Measurements from ENCODE around the gene INTS1. TPM values are rescaled to one million over a fixed set of nuclear protein-coding genes. Genes with fewer than 3 reads are reported as not detected.

The INTS1 gene
- total RNA-seq, 1 donor from 2014 or later, result 109 TPM

DNA sequence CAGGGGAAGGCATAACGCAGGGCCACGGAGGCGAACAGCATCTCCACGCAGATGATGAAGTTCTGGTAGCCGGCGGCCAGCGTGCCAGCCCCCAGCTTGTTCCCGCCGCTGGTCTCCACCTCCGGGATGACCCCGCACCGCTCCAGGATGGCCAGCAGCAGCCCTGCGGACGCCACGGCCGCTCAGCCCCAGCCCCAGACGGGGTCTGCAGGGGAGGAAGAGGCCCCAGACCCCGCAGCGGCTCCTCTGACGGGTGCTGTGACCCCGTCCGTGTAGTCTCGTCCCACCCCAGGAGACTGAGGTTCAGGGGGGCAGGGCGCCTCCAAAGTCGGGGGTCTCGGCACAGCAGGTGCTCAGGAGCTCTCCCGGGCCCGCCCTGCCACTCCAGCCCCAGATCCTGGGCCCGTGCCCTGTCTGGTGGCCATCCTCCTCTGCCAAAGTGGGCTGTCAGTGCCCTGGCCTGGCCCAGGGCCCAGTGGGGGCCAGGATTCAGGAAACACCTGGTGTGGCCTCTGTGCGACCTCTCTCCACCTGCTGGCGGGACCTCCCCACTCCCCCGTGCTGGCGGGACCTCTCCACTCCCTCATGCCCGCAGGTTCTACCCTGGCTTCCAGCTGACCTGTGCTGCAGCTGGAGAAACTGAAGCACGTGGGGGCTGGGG is 43.7 kb upstream of the INTS1 start:
- Mint-ChIP-seq H3K36me3 (ENCODE audit: low read depth, unreplicated experiment) (no peaks in the 10 kb centered on the region), H3K4me3 (ENCODE audit: unreplicated experiment) (no peak overlapping the region), H3K27me3 (ENCODE audit: unreplicated experiment) (no peaks in the 10 kb centered on the region), H3K9me3 (ENCODE audit: unreplicated experiment) (no peaks in the 10 kb centered on the region), H3K4me1 (ENCODE audit: unreplicated experiment) (no peaks in the 10 kb centered on the region), H3K27ac (ENCODE audit: unreplicated experiment) (no peak overlapping the region)
- DNase-seq (ENCODE audit: low spot score), result no peak
- TF ChIP-seq, protein P1, sequence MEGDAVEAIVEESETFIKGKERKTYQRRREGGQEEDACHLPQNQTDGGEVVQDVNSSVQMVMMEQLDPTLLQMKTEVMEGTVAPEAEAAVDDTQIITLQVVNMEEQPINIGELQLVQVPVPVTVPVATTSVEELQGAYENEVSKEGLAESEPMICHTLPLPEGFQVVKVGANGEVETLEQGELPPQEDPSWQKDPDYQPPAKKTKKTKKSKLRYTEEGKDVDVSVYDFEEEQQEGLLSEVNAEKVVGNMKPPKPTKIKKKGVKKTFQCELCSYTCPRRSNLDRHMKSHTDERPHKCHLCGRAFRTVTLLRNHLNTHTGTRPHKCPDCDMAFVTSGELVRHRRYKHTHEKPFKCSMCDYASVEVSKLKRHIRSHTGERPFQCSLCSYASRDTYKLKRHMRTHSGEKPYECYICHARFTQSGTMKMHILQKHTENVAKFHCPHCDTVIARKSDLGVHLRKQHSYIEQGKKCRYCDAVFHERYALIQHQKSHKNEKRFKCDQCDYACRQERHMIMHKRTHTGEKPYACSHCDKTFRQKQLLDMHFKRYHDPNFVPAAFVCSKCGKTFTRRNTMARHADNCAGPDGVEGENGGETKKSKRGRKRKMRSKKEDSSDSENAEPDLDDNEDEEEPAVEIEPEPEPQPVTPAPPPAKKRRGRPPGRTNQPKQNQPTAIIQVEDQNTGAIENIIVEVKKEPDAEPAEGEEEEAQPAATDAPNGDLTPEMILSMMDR (IDR thresholded peaks at IDR 0.05; ENCODE audit: unreplicated experiment), result no peak

DNA sequence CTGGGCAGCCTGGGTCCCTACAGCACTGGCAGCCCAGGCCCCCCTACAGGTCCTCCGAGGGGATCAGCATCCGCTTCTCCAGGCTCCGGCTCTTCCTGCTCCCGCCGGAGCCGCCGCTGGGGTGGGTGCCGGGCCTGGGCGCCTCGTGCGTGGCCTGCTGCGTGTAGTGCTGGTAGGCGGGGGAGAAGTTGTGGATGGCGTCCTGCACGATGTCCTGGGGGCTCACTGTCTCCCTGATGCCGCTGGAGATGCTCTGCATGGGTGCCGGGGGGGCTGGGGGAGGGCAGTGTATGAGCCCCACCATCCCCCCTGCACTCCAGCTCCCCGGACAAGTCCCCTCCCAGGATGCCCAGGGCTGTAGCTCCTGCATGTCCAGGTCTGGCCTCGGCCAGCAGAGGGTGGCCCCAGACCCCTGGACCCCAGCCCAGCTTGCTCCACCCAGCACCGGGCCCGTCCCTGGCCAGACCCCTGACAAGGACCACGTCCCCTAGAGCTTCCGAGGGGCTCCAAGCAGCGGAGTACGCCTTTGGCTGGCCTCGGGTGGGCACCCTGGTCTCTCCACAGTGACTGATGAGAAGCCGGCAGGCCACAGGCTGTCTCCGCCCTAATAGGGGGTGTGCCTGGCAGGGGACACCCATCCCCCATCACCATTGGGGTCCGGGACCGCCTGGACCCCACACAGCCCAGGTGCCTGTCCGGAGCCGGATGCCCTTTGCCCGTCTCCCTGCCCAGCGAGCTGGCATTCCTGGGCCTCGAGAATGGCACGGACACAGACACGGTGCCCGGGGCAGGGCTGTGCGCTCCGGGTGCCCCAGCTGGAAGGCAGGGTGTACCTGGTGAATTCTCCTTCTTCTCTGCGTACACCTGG is 43.0 kb upstream of the INTS1 start:
- Mint-ChIP-seq H3K36me3 (ENCODE audit: low read depth, unreplicated experiment) (no peaks in the 10 kb centered on the region), H3K27me3 (ENCODE audit: unreplicated experiment) (peaks cover 1% of the 10 kb centered on the region), H3K9me3 (ENCODE audit: unreplicated experiment) (no peaks in the 10 kb centered on the region), H3K4me1 (ENCODE audit: unreplicated experiment) (no peaks in the 10 kb centered on the region), H3K27ac (ENCODE audit: unreplicated experiment) (no peak overlapping the region), H3K4me3 (ENCODE audit: unreplicated experiment) (no peak overlapping the region)
- TF ChIP-seq, protein P1 (IDR thresholded peaks at IDR 0.05; ENCODE audit: unreplicated experiment), result no peak
- no peak for DNase-seq (ENCODE audit: low spot score)

- no peak overlapping the region for H3K27ac Mint-ChIP-seq (ENCODE audit: unreplicated experiment)
- no peak for DNase-seq (ENCODE audit: low spot score)
- H3K36me3 Mint-ChIP-seq (ENCODE audit: low read depth, unreplicated experiment), result no peaks in the 10 kb centered on the region
- peaks cover 1% of the 10 kb centered on the region for H3K27me3 Mint-ChIP-seq (ENCODE audit: unreplicated experiment)
- H3K9me3 Mint-ChIP-seq (ENCODE audit: unreplicated experiment), result no peaks in the 10 kb centered on the region
- no peaks in the 10 kb centered on the region for H3K4me1 Mint-ChIP-seq (ENCODE audit: unreplicated experiment)
- TF ChIP-seq, protein P1 (IDR thresholded peaks at IDR 0.05; ENCODE audit: unreplicated experiment), result no peak
- no peak overlapping the region for H3K4me3 Mint-ChIP-seq (ENCODE audit: unreplicated experiment)
These were observed 42.2 kb upstream of the INTS1 start for GRCh38 chr7:1546274-1546908.

- Mint-ChIP-seq H3K27ac (ENCODE audit: unreplicated experiment) (no peak overlapping the region), H3K36me3 (ENCODE audit: low read depth, unreplicated experiment) (no peaks in the 10 kb centered on the region), H3K27me3 (ENCODE audit: unreplicated experiment) (peaks cover 1% of the 10 kb centered on the region), H3K4me1 (ENCODE audit: unreplicated experiment) (no peaks in the 10 kb centered on the region), H3K4me3 (ENCODE audit: unreplicated experiment) (no peak overlapping the region), H3K9me3 (ENCODE audit: unreplicated experiment) (no peaks in the 10 kb centered on the region)
- no peak for DNase-seq (ENCODE audit: low spot score)
- TF ChIP-seq, protein P1 (IDR thresholded peaks at IDR 0.05; ENCODE audit: unreplicated experiment), result no peak
These were observed 41.4 kb upstream of the INTS1 start for GRCh38 chr7:1545417-1546246.

Measured in endothelial cell (in vitro differentiated cells).